GM12891 (cell line): Measurements from ENCODE around the gene PSG3.
"Not testable (repeated sequence)": the region's sequence is repeated elsewhere in the genome, so short reads cannot be mapped to it uniquely, and the experiment has no call there.

Source experiments
- PAX5 ChIP-seq: IDR thresholded peaks from 2 replicates; pipeline ENCODE4 v1.6.1; 2011; ENCODE audit warnings: low read length, moderate library complexity, mild to moderate bottlenecking; ENCODE audit not compliant: insufficient read depth, severe bottlenecking
- POLR2A ChIP-seq: IDR thresholded peaks from 2 replicates; pipeline ENCODE4 v1.6.1; 2011; ENCODE audit warnings: low read depth, low read length, control low read depth
- POLR2AphosphoS5 ChIP-seq: IDR thresholded peaks from 2 replicates; pipeline ENCODE4 v1.6.1; 2011; ENCODE audit warnings: low read depth, low read length, control low read depth
- POU2F2 ChIP-seq: IDR thresholded peaks from 2 replicates; pipeline ENCODE4 v1.6.1; 2011; ENCODE audit warnings: low read depth, mild to moderate bottlenecking, control low read depth, low read length, moderate library complexity
- SPI1 ChIP-seq: IDR thresholded peaks from 2 replicates; pipeline ENCODE4 v1.6.1; 2011; ENCODE audit warnings: low read depth, low read length, control low read depth
- TAF1 ChIP-seq: IDR thresholded peaks from 2 replicates; pipeline ENCODE4 v1.6.1; 2011; ENCODE audit warnings: low read depth, low read length, control low read depth

- TF ChIP-seq POLR2AphosphoS5, SPI1, TAF1, POLR2A, PAX5, POU2F2: not testable (repeated sequence)
These were observed 47.5 kb upstream of the PSG3 start for GRCh38 chr19:42787766-42788165.
